Activated B cell treated with CpG ODN at 0.5 μM for 24 hours (primary cell): ENCODE data around the gene COPS2. TPM values are rescaled to one million over a fixed set of nuclear protein-coding genes. Genes with fewer than 3 reads are reported as not detected.

Experiments used
- ATAC-seq: fragments of 200-7000 bp; cut with Tn5 transposase; one replicate; pipeline ENCODE4 v1.10.0; 2021; ENCODE audit warnings: low read depth, mild to moderate bottlenecking, moderate library complexity
- CTCF ChIA-PET: fragments of 350-600 bp; sonication (Branson Sonifier 250); formaldehyde crosslinking; loops from one replicate; lab custom pipeline; 2021; ENCODE audit warnings: antibody characterized with exemption; lab: Charles Lee
- POLR2A ChIA-PET: fragments of 350-600 bp; sonication (Branson Sonifier 250); formaldehyde crosslinking; loops from one replicate; lab custom pipeline; 2021; ENCODE audit warnings: antibody characterized with exemption; lab: Charles Lee
- DNase-seq: peaks from one replicate; pipeline ENCODE4 v3.0.0; 2022
- H3K27ac Mint-ChIP-seq: one replicate; pipeline ENCODE4 v1.8.0; 2020; ENCODE audit warnings: mixed read lengths
- H3K27me3 Mint-ChIP-seq: one replicate; pipeline ENCODE4 v1.8.0; 2021; ENCODE audit warnings: mixed read lengths
- H3K36me3 Mint-ChIP-seq: one replicate; pipeline ENCODE4 v1.8.0; 2021; ENCODE audit warnings: low read depth, mixed read lengths
- H3K4me1 Mint-ChIP-seq: one replicate; pipeline ENCODE4 v1.8.0; 2021; ENCODE audit warnings: mixed read lengths
- H3K4me3 Mint-ChIP-seq: one replicate; pipeline ENCODE4 v1.8.0; 2020; ENCODE audit warnings: mild to moderate bottlenecking, mixed read lengths
- H3K9me3 Mint-ChIP-seq: one replicate; pipeline ENCODE4 v1.8.0; 2020; ENCODE audit warnings: mixed read lengths
- CTCF ChIP-seq: fragments of 200-600 bp; IDR thresholded peaks from one replicate; pipeline ENCODE4 v1.8.0; 2022; ENCODE audit warnings: antibody characterized with exemption, mild to moderate bottlenecking
- intact Hi-C: fragments of 100-400 bp; cut with micrococcal nuclease; formaldehyde crosslinking; loops from one replicate; pipeline ENCODE4 v1.15.1; 2024
- total RNA-seq: library from RNA; stranded (reverse); gene quantifications from 2 replicates; pipeline ENCODE4 v1.2.3, GENCODE V29; 2022

The COPS2 gene
- total RNA-seq, 1 donor from 2014 or later: 54.4 TPM

DNA sequence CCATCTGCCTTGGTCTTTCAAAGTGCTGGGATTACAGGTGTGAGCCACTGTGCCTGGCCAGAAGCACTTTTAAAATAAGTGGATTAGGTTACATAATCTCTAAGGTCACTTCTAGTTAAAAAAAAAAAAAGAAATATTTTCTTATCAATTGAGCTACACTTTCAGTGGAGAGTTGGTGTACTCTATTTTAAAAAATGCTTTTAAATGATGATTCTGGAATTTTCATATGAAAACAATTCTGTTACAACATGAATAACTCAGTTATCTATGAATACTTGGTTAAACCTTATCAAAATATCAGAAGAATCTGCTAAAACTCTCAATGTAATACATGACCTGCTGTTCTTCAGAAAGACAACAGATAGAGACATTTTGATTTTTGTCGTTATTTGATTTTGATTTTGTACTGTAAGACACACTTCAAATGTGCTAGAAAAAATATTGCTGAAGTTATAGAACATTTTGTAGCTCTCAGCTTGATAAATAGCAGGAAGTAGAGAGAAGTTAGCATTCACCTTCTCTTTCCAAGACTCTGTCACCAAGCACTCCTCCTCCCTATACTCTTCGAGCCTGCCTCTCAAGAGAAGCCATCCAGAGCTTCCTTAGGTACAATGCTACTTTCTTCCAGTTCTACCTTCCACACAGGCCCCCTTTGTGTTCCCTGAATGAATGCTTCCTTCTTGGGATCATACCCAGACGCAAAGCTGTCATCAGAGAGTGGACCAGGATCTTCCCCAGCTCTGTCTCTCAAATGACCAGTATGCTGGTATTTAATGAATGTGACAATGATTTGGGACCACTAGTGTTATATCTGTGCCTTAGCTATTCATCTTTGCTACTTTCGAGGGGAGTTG, 61.9 kb downstream of the COPS2 start:
- Mint-ChIP-seq H3K27me3 (no peaks in the 10 kb centered on the region), H3K36me3 (no peaks in the 10 kb centered on the region), H3K27ac (no peak overlapping the region), H3K4me3 (no peak overlapping the region), H3K4me1 (no peaks in the 10 kb centered on the region), H3K9me3 (no peaks in the 10 kb centered on the region)
- no peak for TF ChIP-seq CTCF
- DNase-seq (no peak), ATAC-seq (no peak)
- intact Hi-C loops: no loop called here
- POLR2A ChIA-PET: no interaction called here
- CTCF ChIA-PET: no interaction called here

GRCh38 chr15:49088996-49089395, 66.4 kb downstream of the COPS2 start:
- CTCF ChIA-PET: no interaction called here
- ATAC-seq (no peak), DNase-seq (no peak)
- H3K4me3 Mint-ChIP-seq: no peak overlapping the region
- intact Hi-C loops: no loop called here
- no peak overlapping the region for H3K27ac Mint-ChIP-seq
- no peaks in the 10 kb centered on the region for H3K27me3 Mint-ChIP-seq
- no peaks in the 10 kb centered on the region for H3K4me1 Mint-ChIP-seq
- H3K9me3 Mint-ChIP-seq: no peaks in the 10 kb centered on the region
- H3K36me3 Mint-ChIP-seq: no peaks in the 10 kb centered on the region
- no peak for TF ChIP-seq CTCF
- POLR2A ChIA-PET: no interaction called here

DNA sequence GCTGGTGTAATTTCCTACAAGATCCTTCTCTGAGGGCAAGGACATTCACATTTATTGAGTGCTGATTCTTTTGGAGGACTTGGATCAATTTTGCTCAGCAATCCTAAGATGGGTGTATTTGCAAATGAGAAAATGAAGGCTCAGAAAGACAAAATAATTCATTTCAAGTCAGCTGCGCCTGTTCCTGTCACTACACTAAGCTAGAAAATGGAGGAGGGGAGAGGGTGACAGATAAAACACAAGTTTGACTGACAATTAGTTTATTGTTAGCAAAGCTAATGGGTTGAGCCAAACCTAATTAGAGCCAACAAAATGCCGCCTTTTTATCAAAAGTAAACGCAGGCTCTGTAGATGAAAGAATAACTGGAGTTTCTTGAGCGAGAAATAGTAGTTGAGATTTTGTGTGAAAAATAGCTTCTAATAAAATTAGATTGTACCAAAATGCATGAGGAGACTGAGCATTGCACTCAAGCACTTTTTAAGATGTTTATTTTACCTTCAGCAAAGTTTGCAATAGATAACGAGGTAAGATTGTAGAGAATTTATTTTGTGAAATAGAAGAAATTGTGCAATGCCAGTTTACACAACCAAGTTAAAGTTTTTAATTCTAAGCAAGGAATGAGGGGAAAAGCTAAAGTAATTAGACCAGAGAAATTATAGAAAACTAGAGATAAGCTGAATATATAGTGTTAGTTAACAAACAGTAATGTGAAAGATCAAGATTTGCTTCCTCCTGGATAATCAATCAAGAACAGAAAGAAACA, 69.5 kb downstream of the COPS2 start:
- no peaks in the 10 kb centered on the region for H3K4me1 Mint-ChIP-seq
- no peak overlapping the region for H3K4me3 Mint-ChIP-seq
- CTCF ChIA-PET: no interaction called here
- H3K9me3 Mint-ChIP-seq: no peaks in the 10 kb centered on the region
- H3K36me3 Mint-ChIP-seq: no peaks in the 10 kb centered on the region
- intact Hi-C loops: no loop called here
- H3K27me3 Mint-ChIP-seq: no peaks in the 10 kb centered on the region
- no peak overlapping the region for H3K27ac Mint-ChIP-seq
- no peak for ATAC-seq
- DNase-seq: no peak
- POLR2A ChIA-PET: no interaction called here
- TF ChIP-seq CTCF: no peak

GRCh38 chr15:49084285-49084570, 71.2 kb downstream of the COPS2 start:
- CTCF ChIA-PET: no interaction called here
- Mint-ChIP-seq H3K27ac (no peak overlapping the region), H3K4me3 (no peak overlapping the region), H3K9me3 (peaks cover under 1% of the 10 kb centered on the region), H3K36me3 (no peaks in the 10 kb centered on the region), H3K4me1 (no peaks in the 10 kb centered on the region), H3K27me3 (peaks cover under 1% of the 10 kb centered on the region)
- POLR2A ChIA-PET: no interaction called here
- no peak for ATAC-seq
- intact Hi-C loops: no loop called here
- no peak for TF ChIP-seq CTCF
- DNase-seq: no peak

- intact Hi-C loops: no loop called here
- ChIA-PET CTCF (no interaction called here), POLR2A (no interaction called here)
- Mint-ChIP-seq H3K27ac (no peak overlapping the region), H3K4me3 (no peak overlapping the region), H3K36me3 (no peaks in the 10 kb centered on the region), H3K9me3 (peaks cover 2% of the 10 kb centered on the region), H3K4me1 (no peaks in the 10 kb centered on the region), H3K27me3 (peaks cover 2% of the 10 kb centered on the region)
- no peak for TF ChIP-seq CTCF
- DNase-seq: no peak
- no peak for ATAC-seq
Observed at GRCh38 chr15:49083401-49084284, 71.8 kb downstream of the COPS2 start.
